ENCODE results near the gene EML5.
"Not testable (repeated sequence)": the region's sequence is repeated elsewhere in the genome, so short reads cannot be mapped to it uniquely, and the experiment has no call there.

Gene EML5

DNA sequence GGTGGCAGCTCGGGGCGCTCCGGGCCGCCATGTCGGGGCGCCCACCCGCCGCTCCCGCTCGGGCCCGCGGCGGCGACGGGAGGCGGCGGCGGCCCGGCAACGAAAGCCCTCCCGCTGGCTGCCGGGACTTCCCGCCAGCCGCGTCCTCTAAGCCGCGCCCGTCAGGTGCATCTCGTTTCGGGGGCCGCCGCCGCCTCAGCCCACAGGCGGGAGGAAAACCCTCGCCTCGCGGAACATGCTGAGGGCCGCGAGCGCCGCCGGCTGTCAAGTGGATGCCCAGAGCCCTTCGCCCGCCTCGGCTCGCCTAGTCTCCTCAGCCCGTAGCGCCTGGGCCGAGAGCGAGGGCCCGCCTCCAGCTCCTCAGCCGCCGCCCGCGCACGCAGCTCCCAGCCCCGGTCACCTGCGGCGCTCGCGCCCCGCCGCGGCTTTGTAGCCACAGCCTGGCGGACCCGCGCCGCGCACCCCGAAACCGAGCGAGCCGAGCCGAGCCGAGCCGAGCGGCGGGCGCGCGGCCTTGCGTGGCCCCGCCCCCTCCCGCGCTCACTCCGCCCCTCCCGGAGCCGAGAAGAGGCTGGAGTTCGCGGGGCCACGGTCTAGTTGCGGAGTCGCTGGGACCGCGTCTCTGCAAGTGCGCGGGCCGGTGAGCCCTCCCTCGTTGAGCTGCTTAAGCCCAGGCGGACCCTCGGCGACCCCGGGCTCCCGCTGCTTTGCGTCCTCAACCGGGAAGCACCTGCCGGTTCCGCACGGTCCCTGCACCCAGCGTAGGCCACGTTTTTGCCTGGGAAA lies at the start of gene EML5:
Gene EML5 (minus strand): TSS at position 481 of the 786 bp plus-strand sequence. CDS start 450 bp downstream, at position 31.
- in situ Hi-C loops (cut with HindIII; ENCODE audit: low pct_ligation_motif_present, low pct_unique_long_range_greater_than_20kb, low sequenced_read_pairs): no loop called here
- peak; percentile 65 for DNase-seq

- in situ Hi-C loops (cut with HindIII; ENCODE audit: low pct_ligation_motif_present, low pct_unique_long_range_greater_than_20kb, low sequenced_read_pairs): no loop called here
- DNase-seq: no peak
These were observed 49.7 kb upstream of the EML5 start for GRCh38 chr14:88842414-88842813.

DNA sequence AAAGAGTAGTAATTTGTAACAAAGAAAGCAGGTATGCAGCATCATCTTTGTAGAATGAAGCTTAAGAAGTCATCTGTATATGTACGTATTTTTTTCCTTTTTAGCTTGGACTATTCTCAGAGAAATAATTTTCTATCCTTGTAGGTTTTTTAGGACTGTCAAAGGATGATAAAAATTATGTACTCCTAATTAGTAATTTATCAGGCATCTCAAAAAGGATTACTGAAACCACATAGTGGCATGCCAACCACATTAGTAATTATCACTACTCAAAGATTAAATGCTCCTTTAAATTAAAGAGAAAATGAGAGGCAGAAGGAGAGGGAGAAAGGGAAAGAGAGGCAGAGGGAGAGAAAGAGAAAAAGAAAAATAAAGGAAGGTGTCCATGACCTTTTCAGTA lies 49.0 kb upstream of the EML5 start:
- no peak for DNase-seq
- in situ Hi-C loops (cut with HindIII; ENCODE audit: low pct_ligation_motif_present, low pct_unique_long_range_greater_than_20kb, low sequenced_read_pairs): no loop called here

- no peak for DNase-seq
- in situ Hi-C loops (cut with HindIII; ENCODE audit: low pct_ligation_motif_present, low pct_unique_long_range_greater_than_20kb, low sequenced_read_pairs): no loop called here
These were observed 48.2 kb upstream of the EML5 start for GRCh38 chr14:88840926-88841325.

DNA sequence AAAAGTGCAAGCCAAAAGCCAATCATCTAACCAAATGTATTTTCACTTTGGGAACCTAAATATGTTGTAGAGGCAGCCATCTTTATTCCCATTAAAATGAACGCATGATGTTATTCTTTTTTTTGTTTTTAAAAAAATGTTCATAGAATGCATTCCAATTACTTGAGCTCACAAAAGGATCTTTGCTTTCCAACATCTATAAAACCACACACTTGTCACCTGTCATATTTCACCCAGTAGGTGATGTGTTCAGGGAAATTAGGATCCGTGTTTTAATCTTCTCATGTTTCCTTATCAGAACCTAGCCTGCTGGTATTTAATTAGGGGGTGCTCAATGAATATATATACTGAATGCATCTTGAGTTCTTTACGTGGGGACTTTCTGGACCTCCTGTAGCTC lies 45.3 kb upstream of the EML5 start:
- in situ Hi-C loops (cut with HindIII; ENCODE audit: low pct_ligation_motif_present, low pct_unique_long_range_greater_than_20kb, low sequenced_read_pairs): no loop called here
- no peak for DNase-seq

DNA sequence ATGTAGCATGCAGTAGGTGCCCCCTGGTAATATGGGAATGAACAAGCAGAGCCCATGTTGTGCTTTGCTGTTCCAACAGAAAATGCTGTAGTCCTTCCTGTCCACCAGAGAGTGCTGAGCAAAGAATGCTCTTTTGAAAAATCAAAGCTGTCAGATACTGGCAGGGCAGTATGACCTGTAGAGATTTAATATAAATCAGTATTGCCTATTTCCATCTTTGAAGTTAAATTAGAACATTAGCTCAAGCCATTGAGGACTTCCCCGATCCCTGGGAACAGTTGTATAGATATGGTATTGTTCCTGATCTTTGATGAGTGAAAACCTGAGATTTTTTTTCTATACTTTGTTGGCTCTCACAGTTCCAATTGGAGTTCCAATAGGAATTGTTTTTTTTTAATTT lies 44.7 kb upstream of the EML5 start:
- no peak for DNase-seq
- in situ Hi-C loops (cut with HindIII; ENCODE audit: low pct_ligation_motif_present, low pct_unique_long_range_greater_than_20kb, low sequenced_read_pairs): no loop called here

DNA sequence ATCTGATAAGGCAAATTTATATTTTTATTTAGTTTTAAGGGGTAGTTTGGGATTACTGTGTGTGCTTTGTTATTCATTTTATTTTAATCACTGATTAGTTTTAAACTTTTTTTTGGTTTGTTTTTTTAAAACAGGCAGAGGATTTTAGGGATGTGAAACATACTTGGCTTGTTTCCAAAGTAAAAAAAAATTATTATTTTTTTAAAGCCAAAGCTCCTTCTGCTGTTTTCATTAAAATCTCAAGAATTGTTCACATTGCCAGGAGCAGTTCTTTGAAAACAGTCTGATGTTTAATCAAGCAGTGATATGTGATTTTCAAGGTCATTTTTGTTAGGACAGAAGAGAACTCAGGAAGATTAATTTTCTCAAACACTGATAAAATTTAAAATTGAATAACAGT lies 42.9 kb upstream of the EML5 start:
- DNase-seq: no peak
- in situ Hi-C loops (cut with HindIII; ENCODE audit: low pct_ligation_motif_present, low pct_unique_long_range_greater_than_20kb, low sequenced_read_pairs): no loop called here

DNA sequence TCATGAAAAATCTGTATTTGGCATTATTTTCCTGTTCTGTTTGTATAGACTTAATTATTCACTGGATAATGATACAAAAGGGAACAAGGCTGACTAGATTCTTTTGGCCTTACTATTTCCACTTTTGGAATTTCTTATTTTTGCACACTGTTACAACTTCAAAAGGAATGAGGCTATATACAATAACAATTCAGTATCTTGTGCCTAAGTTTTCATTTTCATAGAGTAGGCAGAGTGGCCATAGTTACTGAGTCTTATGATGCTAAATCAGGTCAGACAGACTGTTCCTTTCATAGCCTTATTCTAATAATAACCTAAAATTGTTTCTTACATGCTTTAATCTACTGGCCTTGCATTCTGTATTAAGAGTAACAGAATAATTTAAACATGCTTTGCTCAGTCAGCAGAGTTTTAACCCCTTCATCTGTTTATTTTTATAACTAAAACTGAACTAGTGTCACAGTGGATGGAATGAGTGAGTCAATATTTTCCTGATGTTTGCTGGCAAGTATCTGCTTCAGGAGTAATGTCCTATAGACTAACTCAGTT lies 42.2 kb upstream of the EML5 start:
- DNase-seq: no peak
- in situ Hi-C loops (cut with HindIII; ENCODE audit: low pct_ligation_motif_present, low pct_unique_long_range_greater_than_20kb, low sequenced_read_pairs): no loop called here

DNA sequence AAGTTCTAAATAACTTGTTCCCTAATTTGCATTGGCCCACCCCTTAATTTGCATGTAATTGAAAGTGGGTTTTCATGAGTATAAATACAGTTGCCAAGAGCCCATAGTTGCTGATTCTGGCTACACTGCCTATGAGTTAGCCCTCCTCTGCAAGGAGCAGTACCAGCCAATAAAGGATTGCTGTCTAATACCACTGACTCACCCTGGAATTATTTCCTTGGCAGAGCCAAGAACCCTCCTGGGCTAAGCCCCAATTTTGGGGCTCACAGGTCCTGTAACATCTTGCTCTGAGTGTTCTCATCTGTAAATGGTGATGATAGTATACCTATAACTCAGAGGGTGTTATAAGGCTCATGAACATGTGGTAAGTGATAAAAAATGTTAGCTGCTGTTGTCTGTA lies 38.5 kb upstream of the EML5 start:
- peak; percentile 54 for DNase-seq
- in situ Hi-C loops (cut with HindIII; ENCODE audit: low pct_ligation_motif_present, low pct_unique_long_range_greater_than_20kb, low sequenced_read_pairs): no loop called here

DNA sequence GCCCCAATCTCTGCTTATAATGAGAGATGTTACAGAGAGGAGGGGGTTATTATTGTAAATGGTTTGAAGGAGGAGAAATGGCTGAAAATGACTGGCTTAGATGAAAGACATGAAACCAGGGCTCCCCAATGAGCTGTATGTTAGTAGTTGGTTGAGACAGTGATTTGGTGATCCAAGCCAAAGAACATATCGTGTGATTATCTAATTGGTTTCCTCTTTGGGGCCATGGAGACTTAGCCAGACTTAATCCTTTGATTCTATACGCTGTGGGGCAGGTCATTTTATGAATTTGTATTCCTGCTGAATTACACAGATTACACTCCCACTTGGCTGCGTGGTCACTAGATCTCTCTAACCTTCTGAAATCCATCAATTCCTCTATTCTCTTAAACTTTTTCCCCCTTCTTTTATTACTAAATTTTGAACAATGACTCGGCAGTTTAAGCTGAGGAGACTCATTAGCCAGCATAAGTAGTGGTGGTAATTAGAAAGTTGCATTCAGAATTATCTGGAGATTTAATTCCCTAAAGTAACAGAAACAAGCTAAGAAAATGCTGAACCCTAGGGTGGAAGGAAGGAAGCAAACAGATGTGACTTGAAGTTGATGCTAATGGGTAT lies 37.0 kb upstream of the EML5 start:
- no peak for DNase-seq
- in situ Hi-C loops (cut with HindIII; ENCODE audit: low pct_ligation_motif_present, low pct_unique_long_range_greater_than_20kb, low sequenced_read_pairs): no loop called here

- no peak for DNase-seq
- in situ Hi-C loops (cut with HindIII; ENCODE audit: low pct_ligation_motif_present, low pct_unique_long_range_greater_than_20kb, low sequenced_read_pairs): no loop called here
These were observed 36.4 kb upstream of the EML5 start for GRCh38 chr14:88829188-88829587.

GRCh38 chr14:88825503-88825902 lies 32.8 kb upstream of the EML5 start:
- no peak for DNase-seq
- in situ Hi-C loops (cut with HindIII; ENCODE audit: low pct_ligation_motif_present, low pct_unique_long_range_greater_than_20kb, low sequenced_read_pairs): no loop called here

DNA sequence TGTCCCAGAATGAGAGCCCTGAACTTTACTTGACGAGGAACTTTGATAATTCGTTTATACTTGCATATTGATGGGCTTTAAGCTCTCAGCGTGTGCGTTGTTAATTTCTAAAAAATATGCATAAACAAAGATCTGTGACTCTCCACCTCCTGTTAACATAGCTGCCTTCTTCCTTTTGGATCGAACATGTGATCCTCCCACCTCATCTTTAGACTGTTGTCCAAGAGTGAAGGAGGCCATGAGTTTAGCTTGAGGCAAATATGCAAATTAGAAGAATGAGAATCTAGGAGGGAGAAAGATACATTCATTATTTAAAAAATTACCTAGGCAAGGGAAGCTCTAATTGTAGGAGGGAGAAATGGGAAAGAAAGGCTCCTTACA lies 32.3 kb upstream of the EML5 start:
- in situ Hi-C loops (cut with HindIII; ENCODE audit: low pct_ligation_motif_present, low pct_unique_long_range_greater_than_20kb, low sequenced_read_pairs): no loop called here
- no peak for DNase-seq

GRCh38 chr14:88824314-88825077 lies 31.7 kb upstream of the EML5 start, which contains the start of gene TTC8:
TTC8 (plus strand) TSS chr14:88824651; CDS start chr14:88824708, 57 bp downstream.
- in situ Hi-C loops (cut with HindIII; ENCODE audit: low pct_ligation_motif_present, low pct_unique_long_range_greater_than_20kb, low sequenced_read_pairs): no loop called here
- DNase-seq: peak; percentile 85

DNA sequence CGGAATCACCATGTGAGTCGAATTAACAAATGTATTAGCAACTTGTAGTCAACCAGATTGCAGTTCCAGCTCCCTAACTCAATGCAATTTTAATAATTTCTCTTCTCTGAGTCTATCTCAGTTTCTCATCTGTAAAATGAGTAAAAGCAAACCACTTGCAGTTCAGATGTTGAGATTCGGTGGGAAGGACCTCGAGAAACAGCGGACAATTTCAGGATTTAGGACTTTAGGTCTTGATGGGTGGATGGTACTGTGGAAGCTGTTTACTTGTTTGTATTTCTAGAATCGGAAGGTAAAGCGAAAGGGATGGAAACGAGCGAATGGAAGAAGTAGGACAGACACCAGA lies 31.2 kb upstream of the EML5 start:
- no peak for DNase-seq
- in situ Hi-C loops (cut with HindIII; ENCODE audit: low pct_ligation_motif_present, low pct_unique_long_range_greater_than_20kb, low sequenced_read_pairs): no loop called here

DNA sequence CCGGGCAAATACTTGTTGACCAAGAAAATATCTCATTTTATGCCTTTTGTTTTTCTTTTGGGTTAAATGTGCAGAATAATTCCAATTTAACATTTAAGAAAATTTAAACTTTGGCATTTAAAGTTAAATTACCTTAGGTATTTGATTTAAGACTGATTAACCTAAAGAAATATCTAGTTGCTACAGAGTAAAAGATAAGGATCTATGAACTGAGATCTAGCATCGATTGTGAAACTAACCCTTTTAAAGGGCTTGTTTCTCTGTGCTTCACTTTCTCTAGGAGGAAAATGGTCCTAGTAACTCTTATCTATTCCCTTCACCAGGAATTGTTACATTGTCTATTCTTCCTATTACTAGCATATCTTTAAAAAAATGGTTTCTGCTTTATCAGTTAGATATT lies 29.1 kb upstream of the EML5 start:
- no peak for DNase-seq
- in situ Hi-C loops (cut with HindIII; ENCODE audit: low pct_ligation_motif_present, low pct_unique_long_range_greater_than_20kb, low sequenced_read_pairs): no loop called here

DNA sequence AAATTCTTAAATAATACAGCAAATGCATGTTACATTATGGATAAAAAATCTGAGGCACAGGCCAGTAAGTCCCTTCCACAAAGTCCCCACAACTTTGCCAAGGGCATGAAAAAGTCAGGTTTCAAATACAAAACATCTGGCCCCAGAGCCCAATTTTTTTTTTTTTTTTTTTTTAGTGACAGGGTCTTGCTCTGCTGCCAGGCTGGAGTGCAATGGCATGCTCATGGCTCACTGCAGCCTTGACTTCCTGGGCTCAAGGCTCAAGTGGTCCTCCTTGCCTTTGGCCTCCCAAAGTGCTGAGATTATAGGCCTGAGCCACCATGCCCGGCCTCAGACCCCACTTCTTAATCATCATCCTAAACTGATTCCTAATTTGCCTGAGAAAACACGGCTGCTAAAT lies 28.6 kb upstream of the EML5 start:
- in situ Hi-C loops (cut with HindIII; ENCODE audit: low pct_ligation_motif_present, low pct_unique_long_range_greater_than_20kb, low sequenced_read_pairs): no loop called here
- DNase-seq: no peak

DNA sequence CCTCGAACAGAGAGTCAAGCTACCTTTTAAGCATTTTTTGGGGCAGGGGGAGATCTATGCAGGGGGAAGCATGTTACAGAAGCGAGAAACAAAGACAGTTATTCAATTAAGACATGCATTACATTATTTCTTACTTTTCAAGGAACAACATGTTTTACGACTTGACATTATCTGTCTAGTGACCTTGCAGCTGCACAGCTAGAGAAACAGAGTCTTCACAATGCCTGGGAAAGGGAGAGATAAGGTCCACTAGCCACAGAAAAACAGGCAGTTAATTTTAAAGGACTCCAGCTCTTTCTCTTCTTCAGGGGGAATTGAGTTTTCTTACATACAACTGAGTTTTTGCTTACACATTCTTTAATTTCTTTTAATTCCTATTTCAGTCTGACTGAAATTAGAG lies 26.9 kb upstream of the EML5 start:
- not testable (repeated sequence) for DNase-seq

DNA sequence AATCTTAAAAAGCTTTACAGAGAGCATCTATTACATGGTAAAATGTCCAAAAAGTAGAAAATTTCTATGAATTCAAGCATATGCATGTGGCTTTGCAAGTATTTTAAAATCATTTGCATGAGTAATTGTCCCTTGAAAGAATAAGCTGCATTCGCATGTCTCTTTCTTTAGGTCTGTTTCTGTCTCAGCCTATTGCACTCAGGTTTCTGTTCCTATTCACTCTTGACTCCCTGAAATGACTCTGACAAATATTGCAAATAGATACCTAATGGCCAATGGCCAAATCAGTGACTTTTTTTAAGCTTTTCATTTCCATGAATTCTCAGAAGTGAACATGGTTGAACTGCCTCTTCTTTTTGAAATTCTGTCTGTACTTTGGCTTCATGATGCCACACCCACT lies 25.3 kb upstream of the EML5 start:
- DNase-seq: no peak
- in situ Hi-C loops (cut with HindIII; ENCODE audit: low pct_ligation_motif_present, low pct_unique_long_range_greater_than_20kb, low sequenced_read_pairs): no loop called here

More for the DNA sequence above, 26.9 kb upstream of the EML5 start:
- in situ Hi-C loops (cut with HindIII; ENCODE audit: low pct_ligation_motif_present, low pct_unique_long_range_greater_than_20kb, low sequenced_read_pairs): not testable (repeated sequence)

All from ACHN (cell line).